ENCODE data around the gene SUPT4H1.
"Not testable (repeated sequence)": the region's sequence is repeated elsewhere in the genome, so short reads cannot be mapped to it uniquely, and the experiment has no call there.

The SUPT4H1 gene

DNA sequence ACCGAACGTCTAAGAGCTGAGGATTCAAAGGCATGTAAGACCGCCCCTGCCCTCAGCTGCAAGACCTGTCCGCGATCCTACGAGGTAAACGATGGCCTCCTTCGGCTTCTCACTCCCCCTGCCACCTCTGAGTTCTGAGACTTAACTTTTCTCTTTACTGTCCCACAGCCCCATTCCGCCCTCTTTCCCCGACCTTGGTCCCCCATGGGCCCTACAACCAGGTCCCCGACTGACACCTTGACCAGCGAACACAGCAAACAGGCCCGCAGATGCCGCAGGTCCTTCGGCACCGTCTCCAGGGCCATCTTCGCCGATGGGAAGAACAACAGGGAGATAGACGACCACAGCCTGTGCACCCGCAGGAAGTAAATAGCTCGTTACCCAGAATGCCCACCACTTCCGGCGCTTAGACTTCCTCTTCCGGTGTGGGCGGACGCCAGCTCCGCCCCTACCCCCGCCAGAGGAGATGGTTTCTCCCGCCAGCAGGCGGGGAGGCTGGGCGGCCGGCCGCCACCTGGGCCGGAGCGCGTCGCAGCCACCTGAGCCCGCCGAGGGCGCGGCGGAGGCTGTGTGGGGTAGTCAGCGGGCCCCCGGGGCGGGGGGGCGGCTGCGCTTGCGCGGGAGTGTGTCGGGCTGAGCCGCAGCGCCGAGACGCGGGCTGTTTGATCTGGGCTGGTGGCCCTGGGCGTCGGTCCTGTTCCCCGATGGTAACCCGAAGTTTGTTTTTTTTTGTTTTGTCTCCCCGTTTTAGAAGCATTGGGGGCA lies at the start of gene SUPT4H1:
Gene SUPT4H1 (minus strand): TSS at position 371 of the 765 bp plus-strand sequence. CDS start 66 bp downstream, at position 305.
- TF ChIP-seq, protein P1, sequence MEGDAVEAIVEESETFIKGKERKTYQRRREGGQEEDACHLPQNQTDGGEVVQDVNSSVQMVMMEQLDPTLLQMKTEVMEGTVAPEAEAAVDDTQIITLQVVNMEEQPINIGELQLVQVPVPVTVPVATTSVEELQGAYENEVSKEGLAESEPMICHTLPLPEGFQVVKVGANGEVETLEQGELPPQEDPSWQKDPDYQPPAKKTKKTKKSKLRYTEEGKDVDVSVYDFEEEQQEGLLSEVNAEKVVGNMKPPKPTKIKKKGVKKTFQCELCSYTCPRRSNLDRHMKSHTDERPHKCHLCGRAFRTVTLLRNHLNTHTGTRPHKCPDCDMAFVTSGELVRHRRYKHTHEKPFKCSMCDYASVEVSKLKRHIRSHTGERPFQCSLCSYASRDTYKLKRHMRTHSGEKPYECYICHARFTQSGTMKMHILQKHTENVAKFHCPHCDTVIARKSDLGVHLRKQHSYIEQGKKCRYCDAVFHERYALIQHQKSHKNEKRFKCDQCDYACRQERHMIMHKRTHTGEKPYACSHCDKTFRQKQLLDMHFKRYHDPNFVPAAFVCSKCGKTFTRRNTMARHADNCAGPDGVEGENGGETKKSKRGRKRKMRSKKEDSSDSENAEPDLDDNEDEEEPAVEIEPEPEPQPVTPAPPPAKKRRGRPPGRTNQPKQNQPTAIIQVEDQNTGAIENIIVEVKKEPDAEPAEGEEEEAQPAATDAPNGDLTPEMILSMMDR (IDR thresholded peaks at IDR 0.05; ENCODE audit: extremely low read depth, insufficient read depth, missing control alignments): no peak
- peak; percentile 93 for DNase-seq (ENCODE audit: low spot score)
- in situ Hi-C loops (cut with MboI; ENCODE audit: low pct_unique_long_range_greater_than_20kb, low sequenced_read_pairs, unreplicated experiment): no loop called here

GRCh38 chr17:58401287-58401686 lies 49.3 kb upstream of the SUPT4H1 start:
- TF ChIP-seq, protein P1 (IDR thresholded peaks at IDR 0.05; ENCODE audit: extremely low read depth, insufficient read depth, missing control alignments): no peak
- in situ Hi-C loops (cut with MboI; ENCODE audit: low pct_unique_long_range_greater_than_20kb, low sequenced_read_pairs, unreplicated experiment): no loop called here
- DNase-seq (ENCODE audit: low spot score): no peak

GRCh38 chr17:58400826-58401225 lies 48.8 kb upstream of the SUPT4H1 start:
- DNase-seq (ENCODE audit: low spot score): no peak
- in situ Hi-C loops (cut with MboI; ENCODE audit: low pct_unique_long_range_greater_than_20kb, low sequenced_read_pairs, unreplicated experiment): no loop called here
- TF ChIP-seq, protein P1 (IDR thresholded peaks at IDR 0.05; ENCODE audit: extremely low read depth, insufficient read depth, missing control alignments): no peak

DNA sequence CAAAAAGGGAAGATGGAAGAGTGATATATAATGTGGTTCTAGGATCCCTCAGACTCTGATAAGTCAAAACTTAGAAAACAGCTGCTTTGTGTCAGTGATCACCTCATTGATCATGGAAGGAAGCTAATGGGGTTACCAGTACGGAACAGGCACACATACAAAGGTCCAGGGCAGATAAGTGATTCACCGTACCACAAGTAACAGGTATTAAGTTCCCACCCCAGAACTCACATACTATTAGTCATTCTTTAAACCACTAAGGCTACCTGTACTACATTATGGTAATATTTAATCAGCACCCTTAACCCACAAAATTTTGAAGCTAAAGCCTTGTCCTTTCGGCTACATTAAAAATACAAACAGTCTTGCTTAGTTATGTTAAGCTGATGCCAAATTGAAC lies 48.0 kb upstream of the SUPT4H1 start:
- no peak for DNase-seq (ENCODE audit: low spot score)
- in situ Hi-C loops (cut with MboI; ENCODE audit: low pct_unique_long_range_greater_than_20kb, low sequenced_read_pairs, unreplicated experiment): no loop called here
- TF ChIP-seq, protein P1 (IDR thresholded peaks at IDR 0.05; ENCODE audit: extremely low read depth, insufficient read depth, missing control alignments): no peak

DNA sequence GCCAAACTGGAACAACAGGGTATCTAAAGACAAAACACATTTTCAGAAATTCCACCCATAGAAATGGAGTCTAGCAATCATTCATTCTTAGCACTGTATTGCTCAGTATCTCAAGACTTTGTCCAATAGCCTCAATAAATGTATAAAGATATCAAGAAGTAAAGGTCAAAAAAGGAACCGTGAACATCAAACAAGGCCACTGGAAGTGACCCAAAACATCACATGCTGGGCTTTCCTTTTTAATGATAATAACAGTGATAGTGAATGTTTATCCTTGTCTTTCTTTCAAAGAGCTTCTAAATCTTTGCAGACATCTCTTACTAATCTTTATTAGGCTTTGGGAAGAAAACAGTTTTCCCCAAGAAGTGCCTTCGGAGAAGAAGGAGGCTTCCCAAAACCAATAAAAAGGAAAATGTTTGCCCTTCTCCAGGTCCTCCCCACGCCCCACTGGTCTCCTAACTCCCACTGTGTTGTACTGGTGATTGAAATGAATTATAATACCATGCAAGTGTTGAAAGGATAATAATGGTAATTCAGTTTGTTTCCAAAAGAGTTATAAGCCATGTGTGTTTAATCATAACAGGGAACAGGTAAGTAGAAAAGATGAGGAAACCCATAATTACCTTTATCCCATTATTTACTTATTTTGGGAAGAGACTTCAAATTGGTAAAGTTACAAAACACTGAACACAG lies 46.7 kb upstream of the SUPT4H1 start:
- in situ Hi-C loops (cut with MboI; ENCODE audit: low pct_unique_long_range_greater_than_20kb, low sequenced_read_pairs, unreplicated experiment): no loop called here
- no peak for DNase-seq (ENCODE audit: low spot score)
- TF ChIP-seq, protein P1 (IDR thresholded peaks at IDR 0.05; ENCODE audit: extremely low read depth, insufficient read depth, missing control alignments): no peak

GRCh38 chr17:58397421-58397820 lies 45.4 kb upstream of the SUPT4H1 start:
- DNase-seq (ENCODE audit: low spot score); in situ Hi-C loops (cut with MboI; ENCODE audit: low pct_unique_long_range_greater_than_20kb, low sequenced_read_pairs, unreplicated experiment): not testable (repeated sequence)

GRCh38 chr17:58396173-58396572 lies 44.2 kb upstream of the SUPT4H1 start:
- TF ChIP-seq, protein P1 (IDR thresholded peaks at IDR 0.05; ENCODE audit: extremely low read depth, insufficient read depth, missing control alignments): no peak
- no peak for DNase-seq (ENCODE audit: low spot score)
- in situ Hi-C loops (cut with MboI; ENCODE audit: low pct_unique_long_range_greater_than_20kb, low sequenced_read_pairs, unreplicated experiment): no loop called here
